GM21529 (cell line): ENCODE results near the gene NWD2.

ENCODE experiments used
- ATAC-seq: cut with Tn5 transposase; IDR thresholded peaks from one replicate; pipeline ENCODE4 v1.9.1; 2021; ENCODE audit not compliant: unreplicated experiment

NWD2 gene

DNA sequence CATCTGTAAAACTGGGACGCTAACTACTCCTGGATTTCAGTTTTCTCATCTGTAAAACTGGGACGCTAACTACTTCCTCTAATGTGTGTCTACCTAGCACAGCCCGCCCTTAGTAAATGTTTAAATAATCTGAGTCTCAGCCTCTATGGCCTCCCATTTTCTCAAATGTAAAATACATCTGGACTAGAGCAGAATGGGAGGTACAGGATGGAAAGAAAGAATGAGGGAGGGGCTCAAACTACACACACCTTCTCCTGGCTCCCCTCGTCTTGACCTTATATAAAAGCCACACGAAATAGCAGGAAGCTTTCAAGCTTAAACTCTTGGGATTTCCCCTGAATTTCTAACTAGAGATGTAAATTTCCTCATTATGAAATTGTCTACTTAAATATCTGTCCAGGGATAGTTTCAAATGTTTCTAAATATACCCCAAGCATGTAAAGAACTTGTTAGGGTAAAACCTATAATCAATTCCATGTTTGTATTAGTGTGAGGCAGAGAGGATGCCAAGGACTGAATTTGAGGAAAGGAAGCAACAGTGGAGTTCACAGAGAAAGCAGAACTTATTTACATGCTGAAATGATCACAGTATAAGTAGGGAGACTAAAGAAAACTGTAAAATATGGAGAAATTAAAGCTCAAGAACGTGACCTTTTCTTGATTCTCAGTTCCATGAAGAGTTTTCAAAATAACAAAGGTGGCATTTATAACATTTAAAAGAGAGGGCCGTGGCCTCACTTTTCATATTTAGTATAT, 220.0 kb downstream of the NWD2 start:
- ATAC-seq, result no peak

DNA sequence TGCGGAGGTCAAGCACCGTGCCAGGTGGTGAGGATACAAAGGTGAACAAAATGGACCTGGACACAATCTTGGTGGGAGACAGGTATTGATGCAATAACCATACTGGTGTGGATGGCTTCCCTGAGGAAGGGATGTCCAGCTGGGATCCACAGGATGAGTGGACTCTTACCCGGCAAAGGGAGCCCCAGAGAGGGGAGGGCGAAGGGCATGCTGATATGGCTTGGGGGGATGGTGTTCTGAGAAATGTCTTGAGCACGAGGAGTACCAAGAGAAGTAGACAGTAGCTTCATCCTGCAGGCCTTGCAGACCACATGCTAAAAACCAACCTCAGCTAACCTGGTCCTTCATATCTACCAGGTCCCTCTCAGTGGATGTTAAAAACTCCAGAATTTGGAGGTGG, 220.8 kb downstream of the NWD2 start:
- ATAC-seq, result no peak

DNA sequence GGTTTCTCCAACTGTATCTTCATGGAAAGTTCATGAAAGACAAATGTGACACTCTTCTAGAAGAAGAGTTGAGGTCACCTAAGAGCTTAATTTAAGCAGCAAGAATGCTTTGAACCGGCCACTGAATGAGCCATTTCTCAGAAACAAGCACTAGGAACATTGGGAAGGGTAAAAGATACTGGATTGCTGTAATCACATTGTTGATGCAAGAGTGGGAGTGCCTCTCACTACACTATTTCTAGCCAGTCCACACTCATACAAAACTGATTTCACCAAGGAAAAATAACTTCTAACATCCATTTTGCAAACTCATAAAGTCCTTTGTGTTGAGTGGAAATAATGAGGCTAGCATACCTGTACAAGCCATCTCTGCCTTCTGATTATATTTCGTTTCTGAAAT, 221.3 kb downstream of the NWD2 start:
- ATAC-seq, result no peak

DNA sequence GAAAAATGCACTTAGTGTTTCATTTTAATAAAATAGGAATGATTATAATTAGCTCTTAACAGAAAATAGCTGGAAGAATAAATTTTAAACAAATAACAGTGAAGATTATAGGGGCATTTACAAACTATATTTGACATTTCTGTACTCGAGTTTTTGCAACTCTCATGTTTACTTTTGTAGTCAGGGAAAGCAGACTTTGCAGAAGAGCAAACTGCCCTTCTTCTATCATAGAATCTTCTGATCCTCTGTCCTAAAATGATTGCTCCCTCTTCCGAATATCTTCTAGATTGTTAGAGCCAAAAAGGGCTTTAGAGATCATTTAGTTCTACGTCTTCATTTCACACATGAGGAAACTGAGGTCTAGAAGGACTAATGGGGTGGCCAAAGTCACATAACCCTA, 222.7 kb downstream of the NWD2 start:
- no peak for ATAC-seq

DNA sequence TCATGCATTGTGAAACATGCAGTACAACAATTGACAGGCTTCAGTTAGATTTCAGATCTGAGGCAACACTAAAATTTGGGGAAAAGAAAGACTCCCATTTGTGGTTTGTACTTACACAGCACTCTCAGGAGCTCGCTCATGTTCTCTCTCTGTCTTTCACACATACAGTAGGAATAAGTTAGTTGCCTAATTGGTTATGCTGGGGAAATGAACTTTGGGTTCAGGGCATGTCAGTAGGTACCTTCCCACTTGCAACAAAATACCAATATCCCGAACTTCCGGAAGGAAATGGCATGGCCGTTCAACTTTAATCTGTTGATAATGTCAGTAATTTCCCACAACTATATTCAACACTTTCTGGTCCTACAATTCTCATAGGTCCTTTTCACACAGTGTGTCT, 223.3 kb downstream of the NWD2 start:
- ATAC-seq, result no peak

DNA sequence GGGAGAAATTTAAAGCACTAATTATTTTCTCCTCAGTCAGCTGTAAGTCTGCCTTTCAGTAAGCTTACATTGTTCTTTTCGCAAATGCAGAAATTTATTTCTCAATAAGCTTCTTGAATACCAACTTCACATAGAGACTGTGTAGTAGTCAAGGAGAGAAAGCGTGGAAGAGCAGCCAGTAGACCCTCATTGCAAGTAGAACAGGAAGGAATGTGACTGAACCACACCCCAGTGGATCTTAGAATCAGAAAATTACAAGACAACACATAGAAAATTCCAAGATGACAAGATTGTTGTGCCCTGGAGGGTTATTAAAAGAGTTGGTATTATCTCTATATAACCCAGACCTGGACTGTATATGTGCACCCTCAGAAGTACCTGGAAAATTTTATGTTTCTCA, 224.7 kb downstream of the NWD2 start:
- no peak for ATAC-seq

DNA sequence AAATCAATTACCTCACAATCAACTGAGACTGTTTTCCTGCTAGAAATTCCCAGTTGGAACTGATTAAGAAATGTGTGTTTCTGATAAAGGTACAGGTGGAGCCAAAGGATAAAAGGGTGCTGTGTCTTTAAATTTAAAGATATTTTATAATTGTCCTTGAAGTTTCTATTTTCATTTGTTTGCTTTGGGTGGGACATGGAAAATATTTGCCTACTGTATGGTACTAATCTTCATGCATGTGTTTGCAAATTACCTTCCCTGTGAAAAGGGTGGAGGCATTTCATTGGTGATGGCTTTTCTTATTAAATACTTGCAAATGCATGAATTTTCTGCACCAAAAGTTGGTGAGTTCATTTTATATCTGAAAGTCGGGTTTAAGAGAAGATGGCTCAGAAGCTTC, 225.7 kb downstream of the NWD2 start:
- ATAC-seq, result no peak

DNA sequence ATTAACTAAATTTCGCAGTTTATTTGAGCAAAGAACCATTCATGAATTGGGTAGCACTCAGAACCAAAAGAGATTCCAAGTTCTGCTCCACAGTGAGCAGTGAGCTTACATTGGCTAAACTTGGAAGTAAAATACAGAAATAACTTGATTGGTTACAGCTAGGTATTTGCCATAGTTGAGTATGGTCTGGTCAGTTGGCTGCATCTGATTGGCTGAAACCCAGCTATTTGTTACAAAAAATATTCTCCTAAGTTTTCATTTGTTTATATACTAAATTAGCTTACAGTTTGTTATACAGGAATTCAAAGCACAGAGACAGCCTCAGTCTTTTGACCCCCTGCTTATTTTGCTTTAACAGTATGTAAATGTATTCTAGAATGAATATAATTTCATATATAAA, 226.6 kb downstream of the NWD2 start:
- ATAC-seq, result no peak

DNA sequence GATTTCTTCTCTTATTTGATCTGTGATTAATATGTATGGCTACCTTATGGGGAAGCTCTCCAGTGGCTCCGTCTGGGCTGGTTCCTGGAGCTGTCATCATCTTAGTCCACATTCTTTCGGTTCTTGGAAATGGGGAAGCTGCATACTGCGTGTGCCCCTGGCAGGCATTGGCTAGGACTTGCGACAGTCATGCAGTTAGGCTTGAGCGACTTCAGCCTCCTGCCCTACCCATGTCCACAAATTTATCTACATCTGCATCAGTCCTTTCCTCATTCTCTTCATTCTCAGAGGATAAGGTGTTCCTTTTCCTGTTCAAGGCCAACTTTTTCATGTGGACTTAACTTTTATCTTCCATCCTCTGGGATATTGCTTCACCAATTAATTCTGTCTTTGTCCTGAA, 227.4 kb downstream of the NWD2 start:
- no peak for ATAC-seq

DNA sequence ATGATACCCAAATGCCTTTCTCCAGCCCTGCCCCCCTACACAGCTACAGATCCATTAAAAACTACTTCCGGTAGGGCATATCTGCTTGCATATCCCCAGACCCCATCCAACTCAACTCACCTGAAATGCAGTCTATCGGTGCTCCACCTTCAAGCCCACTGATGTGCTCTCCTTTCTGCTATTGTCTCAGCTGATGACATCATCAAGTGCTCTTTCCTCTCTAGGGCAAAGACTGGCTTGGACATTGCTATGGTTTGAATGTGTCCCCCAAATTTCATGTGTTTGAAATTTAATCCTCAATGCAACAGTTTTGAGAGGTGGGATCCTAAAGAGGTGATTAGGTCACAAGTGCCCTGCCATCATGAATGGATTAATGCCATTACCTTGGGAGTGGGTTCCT, 229.3 kb downstream of the NWD2 start:
- ATAC-seq, result no peak

DNA sequence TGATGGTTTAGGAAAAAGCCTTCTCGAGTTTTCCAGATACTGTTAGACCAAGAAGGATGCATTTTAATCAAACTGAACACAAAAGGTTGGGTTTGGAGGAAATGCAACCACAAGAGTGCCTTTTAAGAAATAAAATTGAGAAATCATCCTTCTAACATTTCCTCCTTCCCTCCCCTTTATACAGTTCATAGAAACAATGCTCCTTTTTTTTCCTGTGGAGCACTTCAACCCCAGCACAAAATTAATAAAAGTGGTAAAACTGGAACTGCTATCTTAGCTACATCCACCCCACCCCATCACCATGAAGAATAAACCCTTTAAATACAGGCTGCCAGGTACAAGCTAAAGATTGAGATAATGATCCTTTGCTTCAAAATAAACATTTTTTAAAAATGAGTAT, 230.5 kb downstream of the NWD2 start:
- ATAC-seq, result no peak

DNA sequence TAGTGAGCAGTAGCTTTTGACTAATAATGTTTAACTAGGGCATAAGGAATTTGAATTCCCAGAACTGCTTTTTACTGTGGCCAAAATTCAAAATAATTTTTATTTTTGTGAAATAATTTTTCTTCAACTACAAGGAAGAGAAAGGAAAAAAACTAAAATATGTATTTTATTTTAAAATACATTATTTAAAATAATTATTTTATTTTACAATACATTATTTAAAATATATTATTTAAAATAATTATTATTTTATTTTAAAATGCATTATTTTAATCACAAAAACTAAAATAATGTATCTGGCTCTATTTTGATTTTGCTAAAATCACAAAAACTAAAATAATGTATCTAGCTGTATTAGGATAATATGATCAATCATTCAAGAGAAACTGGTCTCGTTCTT, 231.2 kb downstream of the NWD2 start:
- ATAC-seq, result no peak

DNA sequence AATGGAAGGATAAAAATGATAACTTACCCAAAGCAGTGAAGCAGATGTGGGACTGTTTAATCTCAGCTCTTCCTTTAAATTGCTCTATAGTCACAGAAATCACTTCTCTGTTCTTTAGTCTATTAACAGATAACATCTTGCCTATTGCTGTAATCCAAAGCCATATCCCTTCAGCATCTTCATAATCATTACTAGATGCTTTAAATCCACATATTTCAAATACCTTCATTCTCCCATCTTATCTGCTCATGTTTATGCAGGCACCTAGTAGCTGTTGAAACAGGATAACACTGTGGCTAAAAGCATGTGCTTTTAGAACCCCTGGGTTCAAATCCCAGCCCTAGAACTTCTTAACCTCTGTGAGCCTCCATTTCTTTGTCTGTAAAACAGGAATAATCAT, 231.7 kb downstream of the NWD2 start:
- ATAC-seq, result no peak

DNA sequence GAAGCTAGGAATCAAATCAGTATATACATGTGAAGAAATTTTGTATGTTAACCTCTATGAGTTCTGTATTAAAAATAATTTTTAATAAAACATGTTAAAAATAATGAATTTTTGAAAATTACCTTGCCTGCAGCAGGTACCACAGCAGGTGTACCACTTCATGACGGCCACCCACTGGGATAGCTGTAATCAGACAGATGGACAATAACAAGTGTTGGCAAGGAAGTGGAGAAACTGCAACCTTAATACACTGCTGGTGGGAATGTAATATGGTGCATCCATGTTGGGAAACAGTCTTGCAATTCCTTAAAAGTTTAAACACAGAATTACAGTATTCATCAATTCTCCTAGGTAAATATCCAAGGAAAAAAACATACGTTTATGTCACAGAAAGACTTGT, 232.1 kb downstream of the NWD2 start:
- ATAC-seq, result no peak

DNA sequence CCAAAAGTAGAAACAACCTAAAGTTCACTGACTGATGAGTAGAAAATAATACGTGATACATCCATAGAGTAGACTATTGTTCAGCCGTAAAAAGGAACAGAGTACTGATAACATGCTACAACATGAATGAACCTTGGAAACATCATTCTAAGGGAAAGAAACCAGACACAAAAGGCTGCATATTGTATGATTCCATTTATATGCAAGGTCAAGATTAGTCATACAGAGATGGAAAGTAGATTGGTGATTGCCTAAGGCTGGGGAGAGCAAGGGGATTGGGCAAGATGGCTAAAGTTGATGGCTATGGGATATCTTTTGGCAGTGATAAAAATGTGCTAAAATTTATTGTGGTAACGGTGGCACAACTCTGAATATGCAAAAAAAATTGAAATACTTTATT, 232.6 kb downstream of the NWD2 start:
- no peak for ATAC-seq

DNA sequence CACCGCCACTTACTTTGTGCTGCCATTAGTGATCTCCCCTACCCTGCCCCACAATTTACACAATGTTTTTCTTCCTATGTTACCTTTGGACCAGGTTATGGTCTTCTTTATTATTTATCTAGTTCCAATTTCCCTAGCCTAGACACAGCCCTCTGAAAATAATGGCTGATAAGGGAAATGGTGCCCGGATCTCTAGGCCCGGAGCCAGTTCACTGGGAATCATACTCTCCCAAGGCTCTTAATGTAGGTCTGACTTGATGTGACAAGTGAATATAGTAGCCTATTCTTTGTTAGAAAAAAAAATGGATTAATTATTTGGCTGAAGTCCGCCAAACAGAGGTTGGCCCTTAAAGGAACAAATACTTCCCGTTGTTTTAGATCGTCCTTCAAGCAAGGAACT, 233.6 kb downstream of the NWD2 start:
- no peak for ATAC-seq

DNA sequence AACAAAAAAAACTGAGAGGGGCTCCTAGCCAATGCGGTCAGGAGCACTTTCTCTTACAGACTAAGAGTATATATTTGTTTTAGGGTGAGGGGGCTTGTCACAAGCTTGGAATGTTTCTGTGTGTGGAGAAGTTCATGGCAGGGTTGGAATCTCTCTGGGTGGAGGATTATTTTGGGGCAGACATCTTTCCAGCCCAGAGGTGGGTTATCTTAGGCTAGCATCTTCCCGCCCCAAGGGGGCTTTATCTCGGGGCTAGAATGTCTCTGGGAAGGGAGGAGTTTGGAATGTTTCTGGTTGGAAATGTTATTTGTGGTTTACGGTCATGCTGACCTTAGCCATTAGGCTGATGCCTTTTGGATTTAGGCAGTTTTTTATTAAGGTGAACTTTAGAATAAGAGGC, 236.0 kb downstream of the NWD2 start:
- ATAC-seq, result no peak

DNA sequence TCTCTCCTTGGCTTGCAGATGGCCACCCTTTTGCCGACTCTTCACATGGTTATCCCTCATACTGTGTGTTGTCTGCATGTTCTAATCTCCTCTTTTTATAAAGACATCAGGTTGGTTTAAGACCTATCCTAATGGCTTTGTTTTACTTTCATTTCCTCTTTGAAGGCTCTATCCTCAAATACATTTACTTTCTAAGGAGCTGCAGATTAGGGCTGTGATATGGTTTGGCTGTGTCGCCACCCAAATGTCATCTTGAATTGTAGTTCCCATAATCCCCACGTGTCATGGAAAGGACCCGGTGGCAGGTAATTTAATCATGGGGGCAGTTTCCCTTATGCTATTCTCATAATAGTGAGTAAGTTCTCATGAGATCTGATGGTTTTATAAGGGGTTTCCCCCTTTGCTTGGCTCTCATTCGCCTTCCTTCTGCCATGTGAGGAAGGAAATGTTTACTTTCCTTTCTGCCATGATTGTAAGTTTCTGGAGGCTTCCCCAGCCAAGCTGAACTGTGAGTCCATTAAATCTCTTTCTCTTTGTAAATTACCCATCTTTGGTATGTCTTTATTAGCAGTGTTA, 237.1 kb downstream of the NWD2 start:
- ATAC-seq, result no peak

DNA sequence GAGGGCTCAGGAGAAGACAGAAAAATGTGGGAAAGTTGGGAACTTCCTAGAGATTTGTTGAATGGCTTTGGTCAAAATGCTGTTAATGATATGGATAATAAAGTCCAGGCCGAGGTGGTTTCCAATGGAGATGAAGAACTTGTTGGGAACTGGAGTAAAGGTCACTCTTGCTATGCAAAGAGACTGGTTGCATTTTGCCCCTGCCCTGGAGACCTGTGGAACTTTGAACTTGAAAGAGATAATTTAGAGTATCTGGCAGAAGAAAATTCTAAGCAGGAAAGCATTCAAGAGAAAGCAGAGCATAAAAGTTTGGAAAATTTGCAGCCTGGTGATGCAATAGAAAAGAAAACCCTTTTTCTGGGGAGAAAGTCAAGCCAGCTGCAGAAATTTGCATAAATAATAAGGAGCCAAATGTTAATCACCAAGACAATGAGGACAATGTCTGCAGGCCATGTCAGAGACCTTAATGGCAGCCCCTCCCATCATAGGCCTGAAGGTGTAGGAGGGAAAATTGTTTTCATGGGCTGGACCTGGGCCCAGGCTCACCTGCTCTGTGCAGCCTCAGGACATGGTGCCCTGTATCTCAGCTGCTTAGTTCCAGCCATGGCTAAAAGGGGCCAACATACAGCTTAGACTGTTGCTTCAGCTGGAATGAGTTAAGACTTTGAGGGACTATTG, 237.8 kb downstream of the NWD2 start:
- no peak for ATAC-seq

DNA sequence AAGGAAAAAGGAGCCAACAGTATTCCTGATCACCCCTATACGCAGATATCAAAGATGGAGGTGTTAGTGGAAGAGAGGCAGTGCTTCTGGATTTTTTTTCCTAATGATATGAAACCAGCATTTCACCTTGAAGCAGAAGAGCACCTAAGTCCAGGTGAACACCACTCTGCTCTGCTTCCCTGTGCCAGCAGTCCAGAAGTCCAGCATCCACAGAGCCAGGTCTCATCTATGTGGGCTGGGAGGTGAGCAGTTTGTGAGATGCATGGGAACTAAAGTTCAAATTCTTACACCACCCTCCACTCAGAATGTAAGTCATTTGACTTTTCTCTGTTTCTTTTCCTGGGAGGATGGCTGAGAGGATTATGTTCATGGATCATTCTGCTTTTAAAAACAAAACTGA, 239.1 kb downstream of the NWD2 start:
- no peak for ATAC-seq

DNA sequence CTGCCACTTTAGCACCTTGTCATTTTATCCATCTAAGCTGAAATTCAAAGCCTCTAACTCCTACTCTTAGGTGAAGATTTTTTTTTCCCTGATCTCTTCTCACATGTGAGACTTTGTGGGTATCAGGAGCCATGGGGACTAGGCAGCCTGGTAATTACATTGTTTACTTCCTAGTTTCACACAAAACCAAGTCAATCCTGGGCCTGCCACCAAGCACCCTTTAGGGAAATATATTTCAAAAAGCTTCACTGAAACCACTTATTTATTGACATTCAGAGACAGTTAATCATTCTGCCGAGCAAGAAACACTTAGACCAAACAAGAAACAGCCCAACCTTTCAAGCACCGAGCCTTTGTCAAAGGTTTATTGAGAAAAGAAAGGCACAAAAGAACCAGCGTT, 241.6 kb downstream of the NWD2 start:
- ATAC-seq, result no peak

DNA sequence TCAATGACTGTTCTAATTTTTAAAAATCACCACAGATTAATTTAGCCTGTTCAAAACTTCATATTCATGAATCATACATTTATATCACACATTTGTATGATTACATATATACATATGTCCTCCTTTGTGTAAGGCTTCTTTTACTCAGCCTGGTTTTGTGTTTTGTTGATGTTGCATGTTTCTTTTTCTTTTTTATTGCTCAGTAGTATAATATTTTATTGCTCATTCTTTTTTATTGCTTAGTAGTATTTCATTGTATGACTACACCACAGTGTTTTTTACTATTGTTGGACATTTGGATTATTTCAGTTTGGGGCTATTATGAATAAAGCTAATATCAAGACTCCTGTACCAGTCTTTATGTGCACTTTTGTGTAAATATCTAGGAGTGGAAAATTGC, 243.1 kb downstream of the NWD2 start:
- ATAC-seq, result no peak

DNA sequence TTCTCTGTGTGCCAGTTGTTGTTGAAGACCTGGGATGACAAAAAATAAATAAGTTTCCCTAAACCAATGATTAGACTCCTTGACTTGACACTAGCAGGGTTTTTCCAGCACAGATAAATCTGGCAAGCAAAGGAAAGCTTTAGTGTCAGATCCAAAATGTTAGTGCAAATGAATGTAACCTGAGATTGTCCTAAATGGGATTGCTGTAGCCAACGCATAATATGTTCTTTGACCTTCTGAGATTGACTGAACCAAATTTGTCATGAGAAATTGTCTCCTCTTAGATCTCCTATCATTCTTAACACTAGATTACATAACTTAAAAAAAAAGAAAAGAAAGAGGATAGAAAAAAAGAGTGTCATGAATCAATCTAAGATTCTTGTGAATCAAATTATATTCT, 245.2 kb downstream of the NWD2 start:
- no peak for ATAC-seq
